GM12878 (cell line): ENCODE data around the gene FIGNL2. TPM values are rescaled to one million over a fixed set of nuclear protein-coding genes. Genes with fewer than 3 reads are reported as not detected.

Source experiments
- ATAC-seq: fragments of 200-7000 bp; cut with Tn5 transposase; 3 replicates; pipeline ENCODE4 v1.9.1; 2020; ENCODE audit warnings: mild to moderate bottlenecking, moderate library complexity
- BruUV-seq: library from RNA; stranded (reverse); fragments of 400-500 nt; replicated peaks from 2 replicates; lab custom pipeline; 2021; lab: Mats Ljungman, UMichigan
- CTCF ChIA-PET: fragments of 300-600 bp; sonication (Branson Sonifier 250); formaldehyde crosslinking; extraction: SDS; loops from one replicate; lab custom pipeline; 2021; ENCODE audit warnings: inconsistent platforms; lab: Yijun Ruan, JAX
- POLR2A ChIA-PET: fragments of 350-600 bp; formaldehyde crosslinking; extraction: SDS; loops from one replicate; lab custom pipeline; 2021; ENCODE audit warnings: inconsistent platforms; lab: Charles Lee
- RAD21 ChIA-PET: fragments of 300-600 bp; sonication (Branson Sonifier 250); formaldehyde crosslinking; loops from one replicate; lab custom pipeline; 2023; ENCODE audit warnings: antibody characterized with exemption; ENCODE audit not compliant: unreplicated experiment; lab: Charles Lee
- SMC1A ChIA-PET: fragments of 300-600 bp; sonication (Branson Sonifier 250); formaldehyde crosslinking; loops from one replicate; lab custom pipeline; 2023; ENCODE audit not compliant: unreplicated experiment, uncharacterized antibody; lab: Charles Lee
- DNase-seq: peaks from one replicate; pipeline ENCODE4 v3.0.0-alpha.2; 2011; ENCODE audit warnings: low read depth, low spot score
- FAIRE-seq: peaks from 3 replicates; lab custom pipeline; 2011; peaks lifted over from hg19 to GRCh38; lab: Jason Lieb, UNC
- H2AFZ ChIP-seq: 2 replicates; pipeline ENCODE4 v1.6.0; 2011; ENCODE audit warnings: low read depth, low read length, control low read depth; ENCODE audit not compliant: control insufficient read depth
- H3K27ac ChIP-seq: 2 replicates; pipeline ENCODE4 v1.5.1; 2011; ENCODE audit warnings: control low read depth; ENCODE audit not compliant: control insufficient read depth, insufficient read depth
- H3K27me3 ChIP-seq, 2 experiments: replicated peaks in 1 of 2; 2 replicates each; pipeline versions ENCODE4 v1.6.0 to v1.6.1; 2011; ENCODE audit warnings: low read length in 1 of 2; ENCODE audit not compliant: control insufficient read depth in 2 of 2, insufficient read depth in 2 of 2
- H3K36me3 ChIP-seq, 2 experiments: 2 replicates each; pipeline ENCODE4 v1.5.1; 2011; ENCODE audit warnings: low read length in 1 of 2; ENCODE audit not compliant: control insufficient read depth in 2 of 2, insufficient read depth in 2 of 2
- H3K4me1 ChIP-seq: 2 replicates; pipeline ENCODE4 v1.6.1; 2011; ENCODE audit warnings: mild to moderate bottlenecking, low read length, moderate library complexity, mixed read lengths; ENCODE audit not compliant: control insufficient read depth, insufficient read depth
- H3K4me2 ChIP-seq: 2 replicates; pipeline ENCODE4 v1.6.0; 2011; ENCODE audit warnings: control low read depth; ENCODE audit not compliant: control insufficient read depth, insufficient read depth
- H3K4me3 ChIP-seq: fragments of 200-600 bp; sonication (generic); 2 replicates; pipeline ENCODE4 v1.5.1; 2016
- H3K79me2 ChIP-seq: 2 replicates; pipeline ENCODE4 v1.6.0; 2011; ENCODE audit warnings: low read length; ENCODE audit not compliant: control insufficient read depth, insufficient read depth
- H3K9ac ChIP-seq: 2 replicates; pipeline ENCODE4 v1.8.0; 2011; ENCODE audit warnings: low read length, control low read depth, mixed read lengths; ENCODE audit not compliant: control insufficient read depth, insufficient read depth
- H3K9me3 ChIP-seq: replicated peaks from 3 replicates; pipeline ENCODE4 v1.5.1; 2011; ENCODE audit warnings: mild to moderate bottlenecking, low read length; ENCODE audit not compliant: control insufficient read depth, insufficient read depth
- H4K20me1 ChIP-seq: 2 replicates; pipeline ENCODE4 v1.6.0; 2011; ENCODE audit not compliant: control insufficient read depth, insufficient read depth
- EGR1 ChIP-seq, 2 experiments: IDR thresholded peaks; 1 replicate in 1 of 2; 2 replicates in 1 of 2; pipeline ENCODE4 v1.6.1; 2011 to 2012; ENCODE audit warnings: low read depth in 2 of 2, low read length in 2 of 2, borderline replicate concordance in 1 of 2, mild to moderate bottlenecking in 1 of 2, moderate library complexity in 1 of 2
- EZH2 ChIP-seq: IDR thresholded peaks from 2 replicates; pipeline ENCODE4 v1.6.1; 2012; ENCODE audit warnings: low read depth, mild to moderate bottlenecking, control low read depth, inconsistent platforms, low read length, borderline replicate concordance; ENCODE audit not compliant: control insufficient read depth
- JUNB ChIP-seq: IDR thresholded peaks from 2 replicates; pipeline ENCODE4 v1.6.1; 2016; ENCODE audit warnings: antibody characterized with exemption, mild to moderate bottlenecking
- KLF5 ChIP-seq: fragments of 450-650 bp; IDR thresholded peaks from 2 replicates; pipeline ENCODE4 v1.6.1; 2014; ENCODE audit warnings: mild to moderate bottlenecking; ENCODE audit not compliant: partially characterized antibody
- NR2C2 ChIP-seq: IDR thresholded peaks from 2 replicates; pipeline ENCODE4 v1.6.1; 2011; ENCODE audit warnings: borderline replicate concordance, low read depth; ENCODE audit not compliant: control insufficient read depth, insufficient read length
- PAX5 ChIP-seq: IDR thresholded peaks from 2 replicates; pipeline ENCODE4 v1.6.1; 2011; ENCODE audit warnings: low read depth, low read length, borderline replicate concordance
- RFX5 ChIP-seq: IDR thresholded peaks from 2 replicates; pipeline ENCODE4 v1.6.1; 2011; ENCODE audit warnings: low read depth, low read length, improper control_type of control experiment
- SREBF1 ChIP-seq: IDR thresholded peaks from 2 replicates; pipeline ENCODE4 v1.6.1; 2012; ENCODE audit warnings: mild to moderate bottlenecking, low read length
- TBL1XR1 ChIP-seq: IDR thresholded peaks from 2 replicates; pipeline ENCODE4 v1.6.1; 2012; ENCODE audit warnings: low read depth, low read length, improper control_type of control experiment
- ZSCAN29 ChIP-seq: fragments of 450-650 bp; IDR thresholded peaks from 2 replicates; pipeline ENCODE4 v1.6.1; 2017; ENCODE audit warnings: mild to moderate bottlenecking, moderate library complexity
- WGBS: methylation state at CpG from one replicate; pipeline ENCODE4 v1.1.6; 2016; ENCODE audit warnings: low lambda C conversion rate; ENCODE audit not compliant: insufficient replicate concordance, insufficient coverage; ENCODE audit errors: missing lambda C conversion rate; 5-methylcytosine and 5-hydroxymethylcytosine counted together
- in situ Hi-C: fragments of 300-500 bp; cut with MboI; formaldehyde crosslinking; loops from 9 replicates; pipeline ENCODE4 v1.14.3; 2018; ENCODE audit warnings: mixed read lengths
- intact Hi-C: fragments of 100-400 bp; cut with micrococcal nuclease; formaldehyde crosslinking; loops from one replicate; pipeline ENCODE4 v1.14.2; 2022; ENCODE audit not compliant: unreplicated experiment
- polyA plus RNA-seq, 11 experiments: library from polyadenylated mRNA; depleted of rRNA in 4 of 11; unstranded in 6 of 11; stranded (reverse) in 5 of 11; fragments of >200 nt; fragmentation: Nextera tagmentation in 4 of 11; fragmentation: Illumina TruSeq in 1 of 11; extraction: Ambion mirVana in 4 of 11; extraction: Trizol in 1 of 11; gene quantifications; 1 replicate in 1 of 11; 2 replicates in 10 of 11; pipeline versions ENCODE4 v1.2.1 to v1.2.3, GENCODE V29; 2011 to 2016; ENCODE audit warnings: inconsistent platforms in 2 of 11, missing spikeins in 2 of 11, low read depth in 1 of 11
- total RNA-seq, 4 experiments: library from RNA; depleted of rRNA in 3 of 4; stranded (reverse); fragments of >200 nt in 3 of 4; fragmentation: Illumina TruSeq in 1 of 4; extraction: Trizol in 1 of 4; gene quantifications; 2 replicates each; pipeline versions ENCODE4 v1.2.1 to v1.2.3, GENCODE V29; 2013 to 2021

The FIGNL2 gene
- total and polyA plus RNA-seq, 10 of the 15 experiments (the other 5 are each of a cell fraction or from before 2014, with no cell fraction given), result not detected

DNA sequence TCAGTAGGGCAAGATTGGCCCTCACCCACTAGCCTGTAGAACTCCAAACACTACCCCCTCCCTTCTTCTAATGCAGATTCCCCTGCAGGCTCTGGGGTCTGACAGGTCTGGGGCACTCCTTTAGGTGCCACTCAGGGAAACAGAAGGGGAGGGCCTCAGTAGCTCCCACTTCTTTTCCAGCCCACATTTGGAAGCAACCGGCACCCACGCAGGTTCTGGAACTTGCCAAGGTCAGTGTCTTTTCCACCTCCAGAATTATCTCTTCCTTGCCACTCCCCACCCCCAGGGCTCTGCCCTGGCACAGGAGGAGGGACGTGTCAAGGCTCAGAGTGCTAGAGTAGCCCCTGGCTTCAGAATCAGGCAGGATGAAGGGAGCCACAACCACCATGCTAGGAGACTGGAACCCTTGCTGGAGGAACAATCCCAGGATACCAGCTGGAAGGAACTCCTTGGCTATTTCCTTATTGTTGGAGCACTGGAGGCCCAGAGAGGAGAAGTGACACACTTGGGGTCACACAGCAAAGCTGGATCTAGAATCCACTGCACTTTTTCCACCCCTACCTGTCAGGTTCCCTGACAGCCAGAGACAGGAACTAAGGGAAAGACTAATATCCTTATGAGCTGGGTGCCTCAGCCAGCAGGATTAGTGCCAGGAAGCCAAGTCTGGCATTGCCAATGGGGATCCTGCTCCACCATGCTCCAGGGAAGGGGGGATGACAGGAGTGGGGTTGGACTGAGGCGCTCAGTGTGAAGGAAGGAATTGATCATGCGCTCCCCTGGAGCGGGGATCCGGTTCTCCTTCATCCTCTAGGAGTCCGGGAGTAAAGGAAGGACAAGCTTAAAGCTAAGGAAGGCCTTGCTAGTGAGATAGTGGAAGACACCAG, 1.8 kb upstream of the FIGNL2 start:
- POLR2A ChIA-PET, result no interaction called here
- Histone ChIP-seq H4K20me1 (no peaks in the 10 kb centered on the region), H3K27ac (no peak overlapping the region), H3K4me3 (no peak overlapping the region), H3K4me2 (no peak overlapping the region), H3K27me3 (peaks cover 0 to 4% of the 10 kb centered on the region in 2 experiments; a peak in 3 of 4 replicates), H3K36me3 (no peaks in the 10 kb centered on the region), H2AFZ (no peak overlapping the region), H3K9me3 (no peaks in the 10 kb centered on the region), H3K79me2 (no peaks in the 10 kb centered on the region), H3K4me1 (no peaks in the 10 kb centered on the region), H3K9ac (no peak overlapping the region)
- FAIRE-seq (no peak), DNase-seq (no peak), ATAC-seq (no peak)
- no peak for TF ChIP-seq EGR1 (IDR thresholded peaks at IDR 0.05; ENCODE audit: borderline replicate concordance in 1 of 2, low read depth in 2 of 2, low read length in 2 of 2)
- no peak for TF ChIP-seq PAX5
- no peak for TF ChIP-seq SREBF1
- no peak for TF ChIP-seq KLF5
- no peak for TF ChIP-seq NR2C2
- TF ChIP-seq RFX5, result no peak
- no peak for TF ChIP-seq JUNB
- TF ChIP-seq TBL1XR1, result no peak
- TF ChIP-seq ZSCAN29, result no peak
- no peak for TF ChIP-seq EZH2
- intact Hi-C loops, result no loop called here
- WGBS, result 57% methylated on average over 8 of the region's 8 CpGs
- in situ Hi-C loops, result no loop called here
- RAD21 ChIA-PET, result no interaction called here
- BruUV-seq, result no TSS peak
- CTCF ChIA-PET, result no interaction called here
- SMC1A ChIA-PET, result no interaction called here
